Activated T-cell treated with anti-CD3 and anti-CD28 coated beads for 1 hour (primary cell): ENCODE results near the gene MYO1A.

Experiments
- DNase-seq: peaks from one replicate; pipeline ENCODE4 v3.0.0-alpha.2; 2020; ENCODE audit warnings: low read depth

Gene MYO1A

GRCh38 chr12:57012600-57013465 lies 37.1 kb downstream of the MYO1A start:
- no peak for DNase-seq

GRCh38 chr12:57011438-57012424 lies 38.2 kb downstream of the MYO1A start:
- DNase-seq, result no peak

- no peak for DNase-seq
These were observed 39.2 kb downstream of the MYO1A start for GRCh38 chr12:57010627-57011247.

GRCh38 chr12:57009949-57010626 lies 39.8 kb downstream of the MYO1A start:
- DNase-seq, result no peak

- DNase-seq, result no peak
These were observed 41.8 kb downstream of the MYO1A start for GRCh38 chr12:57008178-57008577.

- DNase-seq, result no peak
These were observed 43.0 kb downstream of the MYO1A start for GRCh38 chr12:57006809-57007475.

- peak; percentile 55 for DNase-seq
These were observed 43.7 kb downstream of the MYO1A start, which contains the start of gene ZBTB39 for GRCh38 chr12:57005980-57006808. Gene ZBTB39, minus strand, starts transcription at chr12:57006546. Its CDS starts 1,629 bp downstream, at chr12:57004917.

- no peak for DNase-seq
These were observed 45.3 kb downstream of the MYO1A start for GRCh38 chr12:57004651-57005050.

GRCh38 chr12:57003395-57003794 lies 46.5 kb downstream of the MYO1A start:
- DNase-seq, result no peak

- peak; percentile 67 for DNase-seq
These were observed 48.5 kb downstream of the MYO1A start for GRCh38 chr12:57001448-57001906.

- no peak for DNase-seq
These were observed 49.5 kb downstream of the MYO1A start for GRCh38 chr12:57000393-57000792.

GRCh38 chr12:56999456-56999855 lies 50.5 kb downstream of the MYO1A start:
- DNase-seq, result no peak

- no peak for DNase-seq
These were observed 50.9 kb downstream of the MYO1A start for GRCh38 chr12:56998981-56999380.

- no peak for DNase-seq
These were observed 51.6 kb downstream of the MYO1A start for GRCh38 chr12:56998316-56998715.

GRCh38 chr12:56996793-56997545 lies 53.0 kb downstream of the MYO1A start:
- DNase-seq, result no peak

- no peak for DNase-seq
These were observed 53.9 kb downstream of the MYO1A start for GRCh38 chr12:56995930-56996496.

GRCh38 chr12:56995201-56995929 lies 54.6 kb downstream of the MYO1A start:
- no peak for DNase-seq

GRCh38 chr12:56994231-56994746 lies 55.6 kb downstream of the MYO1A start:
- DNase-seq, result no peak
